Breast epithelium (tissue), 4 donors: Measurements from ENCODE around the gene PEX19. TPM values are rescaled to one million over a fixed set of nuclear protein-coding genes. Genes with fewer than 3 reads are reported as not detected.

Source experiments
- DNase-seq, 2 donors: peaks; one replicate each; pipeline ENCODE4 v3.0.0-alpha.2; 2019; ENCODE audit warnings: low spot score in 2 of 2
- H3K27ac ChIP-seq, 2 donors: fragments of 200-600 bp; sonication (generic) in 1 of 2; one replicate each; pipeline ENCODE4 v1.5.1; 2016 to 2019; ENCODE audit warnings: mild to moderate bottlenecking in 1 of 2
- H3K27me3 ChIP-seq, 2 donors: fragments of 200-600 bp; sonication (generic) in 1 of 2; one replicate each; pipeline versions ENCODE4 v1.5.1 to v1.6.0; 2017 to 2019; ENCODE audit warnings: control low read depth in 1 of 2, mild to moderate bottlenecking in 1 of 2
- H3K36me3 ChIP-seq: fragments of 200-600 bp; one replicate; pipeline ENCODE4 v1.5.1; 2019
- H3K4me1 ChIP-seq, 2 donors: fragments of 200-600 bp; sonication (generic); one replicate each; pipeline ENCODE4 v1.5.1; 2016 to 2019; ENCODE audit warnings: control low read depth in 1 of 2
- H3K4me3 ChIP-seq, 3 donors: fragments of 200-600 bp; sonication (generic); 1 replicate in 2 of 3; 2 replicates in 1 of 3; pipeline ENCODE4 v1.5.1; 2016 to 2019; ENCODE audit warnings: mild to moderate bottlenecking in 3 of 3, moderate library complexity in 2 of 3
- H3K9me3 ChIP-seq, 2 donors: fragments of 200-600 bp; sonication (generic) in 1 of 2; one replicate each; pipeline ENCODE4 v1.5.1; 2016 to 2019; ENCODE audit warnings: control low read depth in 1 of 2
- CTCF ChIP-seq, 3 donors: fragments of 450-650 bp; IDR thresholded peaks; one replicate each; pipeline ENCODE4 v1.5.1; 2016 to 2017; ENCODE audit warnings: antibody characterized with exemption in 3 of 3, mild to moderate bottlenecking in 3 of 3, moderate library complexity in 3 of 3
- POLR2A ChIP-seq: fragments of 450-650 bp; IDR thresholded peaks from one replicate; pipeline ENCODE4 v1.6.1; 2016; ENCODE audit warnings: antibody characterized with exemption, mild to moderate bottlenecking, moderate library complexity
- POLR2AphosphoS5 ChIP-seq, 3 donors: sonication (generic); formaldehyde crosslinking; IDR thresholded peaks; one replicate each; pipeline ENCODE4 v1.6.1; 2017; ENCODE audit warnings: antibody characterized with exemption in 3 of 3
- intact Hi-C: fragments of 100-400 bp; cut with DNase I; formaldehyde crosslinking; loops from one replicate; pipeline ENCODE4 v1.15.1; 2023; ENCODE audit warnings: low total_unique reads
- total RNA-seq, 3 donors: library from RNA; depleted of rRNA; stranded (reverse); fragments of >200 nt; gene quantifications; one replicate each; pipeline ENCODE4 v1.1.0, GENCODE V29; 2016

The PEX19 gene
- total RNA-seq, 3 donors from 2014 or later: 58.7 to 136 (median 80.1) TPM

GRCh38 chr1:160258177-160258798, 26.6 kb downstream of the PEX19 start:
- intact Hi-C loops: no loop called here
- Histone ChIP-seq H3K4me1 (peaks cover 0 to 18% of the 10 kb centered on the region in 2 donors), H3K36me3 (no peaks in the 10 kb centered on the region), H3K27ac (no peak overlapping the region), H3K4me3 (no peak overlapping the region), H3K27me3 (no peaks in the 10 kb centered on the region), H3K9me3 (no peaks in the 10 kb centered on the region)
- DNase-seq: no peak
- TF ChIP-seq CTCF (IDR thresholded peaks at IDR 0.05) (no peak), POLR2AphosphoS5 (IDR thresholded peaks at IDR 0.05) (no peak), POLR2A (no peak)

GRCh38 chr1:160257411-160258015, 27.4 kb downstream of the PEX19 start:
- intact Hi-C loops: no loop called here
- H3K27ac ChIP-seq: peak overlapping the region in 1 of 2 donors; percentile 15

GRCh38 chr1:160256396-160257046, 28.4 kb downstream of the PEX19 start:
- Histone ChIP-seq H3K27me3 (no peaks in the 10 kb centered on the region), H3K4me1 (peaks cover 0 to 18% of the 10 kb centered on the region in 2 donors), H3K27ac (peak overlapping the region in 1 of 2 donors; percentile 44), H3K36me3 (no peaks in the 10 kb centered on the region), H3K4me3 (no peak overlapping the region), H3K9me3 (no peaks in the 10 kb centered on the region)
- intact Hi-C loops: no loop called here
- no peak for TF ChIP-seq POLR2A
- no peak for TF ChIP-seq POLR2AphosphoS5 (IDR thresholded peaks at IDR 0.05)
- TF ChIP-seq CTCF (IDR thresholded peaks at IDR 0.05): no peak
- DNase-seq: no peak

More at GRCh38 chr1:160257411-160258015, 27.4 kb downstream of the PEX19 start:
- TF ChIP-seq CTCF (IDR thresholded peaks at IDR 0.05): no peak
- TF ChIP-seq POLR2AphosphoS5 (IDR thresholded peaks at IDR 0.05): no peak
- TF ChIP-seq POLR2A: no peak
- no peaks in the 10 kb centered on the region for H3K27me3 ChIP-seq
- no peak for DNase-seq
- H3K4me3 ChIP-seq: no peak overlapping the region
- peaks cover 0 to 18% of the 10 kb centered on the region in 2 donors for H3K4me1 ChIP-seq
- H3K36me3 ChIP-seq: no peaks in the 10 kb centered on the region
- H3K9me3 ChIP-seq: no peaks in the 10 kb centered on the region

- Histone ChIP-seq H3K36me3 (no peaks in the 10 kb centered on the region), H3K27me3 (no peaks in the 10 kb centered on the region), H3K4me1 (peaks cover 0 to 15% of the 10 kb centered on the region in 2 donors), H3K27ac (peak overlapping the region in 1 of 2 donors; percentile 44), H3K4me3 (no peak overlapping the region), H3K9me3 (no peaks in the 10 kb centered on the region)
- intact Hi-C loops: no loop called here
- no peak for DNase-seq
- TF ChIP-seq POLR2AphosphoS5 (IDR thresholded peaks at IDR 0.05) (no peak), CTCF (IDR thresholded peaks at IDR 0.05) (no peak), POLR2A (no peak)
Observed at GRCh38 chr1:160255781-160256300, 29.1 kb downstream of the PEX19 start.
